ENCODE measurements around the gene AGAP1.

The AGAP1 gene

GRCh38 chr2:235534678-235535422 lies 41.0 kb downstream of the AGAP1 start:
- ATAC-seq: no peak

DNA sequence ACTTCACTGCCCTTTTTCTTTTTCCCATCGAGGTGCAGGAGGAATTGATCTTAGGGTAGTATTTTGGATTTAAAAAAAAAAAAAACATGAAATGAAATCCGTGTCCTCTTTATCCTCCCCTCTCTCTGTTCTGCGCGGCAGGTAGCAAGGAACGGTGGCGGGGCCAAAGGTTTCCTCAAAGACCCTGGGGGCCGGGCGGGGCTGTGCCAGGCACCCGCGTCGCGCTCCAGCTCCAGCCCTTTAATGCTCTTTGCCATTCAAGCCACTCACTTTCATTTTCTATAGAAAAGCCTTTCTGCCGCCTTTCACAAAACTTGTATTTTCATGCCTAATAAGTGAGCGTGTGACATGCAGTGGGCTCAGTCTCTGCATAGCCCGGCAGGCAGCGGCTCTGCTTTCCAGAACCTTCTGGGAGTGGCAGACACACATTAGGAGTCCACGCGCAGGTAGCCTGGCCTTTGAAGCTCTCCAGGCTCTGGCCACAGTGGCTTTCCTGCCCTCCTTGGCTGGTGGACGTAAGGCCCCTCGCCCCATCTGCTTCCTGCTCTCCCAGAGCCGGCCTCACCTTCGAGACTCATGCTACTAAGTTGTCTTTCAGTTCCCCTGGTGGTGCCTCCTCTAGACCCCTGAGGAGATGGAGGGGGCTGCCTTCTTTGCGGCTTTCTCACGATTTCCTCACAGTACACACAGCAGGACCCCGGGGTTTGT lies 41.7 kb downstream of the AGAP1 start:
- no peak for ATAC-seq

DNA sequence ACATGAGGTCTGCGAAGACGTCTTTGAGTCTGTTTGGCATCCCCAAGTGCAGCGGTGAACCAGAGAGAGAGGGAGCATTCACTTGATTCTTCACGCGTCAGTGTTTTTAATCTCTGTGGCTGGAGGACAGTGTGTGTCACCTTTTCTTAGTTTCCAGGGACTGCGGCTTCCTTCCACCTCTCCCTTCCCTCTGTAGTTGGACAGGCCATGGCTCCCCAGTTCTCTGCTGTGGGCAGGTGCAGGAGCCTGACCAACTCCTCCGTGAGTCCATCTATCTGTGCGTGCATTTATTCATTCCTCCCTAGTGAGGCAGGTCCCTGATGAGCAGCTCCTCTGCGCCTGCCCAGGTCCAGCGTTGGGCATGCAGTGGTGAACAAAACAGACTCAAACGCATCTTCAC lies 42.9 kb downstream of the AGAP1 start:
- ATAC-seq: no peak

GRCh38 chr2:235537186-235537585 lies 43.3 kb downstream of the AGAP1 start:
- no peak for ATAC-seq

DNA sequence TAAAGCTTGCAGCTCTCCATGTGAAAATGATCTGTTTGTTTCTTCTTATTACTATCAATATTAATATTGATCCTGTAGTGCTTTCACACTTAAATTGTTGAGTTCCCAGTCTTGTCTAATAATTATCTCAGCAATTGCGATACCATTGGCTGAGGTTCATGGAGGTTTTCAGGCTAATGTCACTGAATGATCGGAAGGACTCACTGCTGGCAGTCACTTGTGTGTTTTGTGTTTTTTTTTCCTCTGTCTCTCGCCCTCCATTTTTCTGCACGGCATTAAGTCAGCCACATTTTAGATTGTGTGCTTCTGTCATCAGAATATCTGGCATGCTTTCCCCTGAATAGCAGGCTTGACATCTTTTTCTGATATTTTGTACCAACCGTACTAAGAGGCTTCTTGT lies 43.7 kb downstream of the AGAP1 start:
- ATAC-seq: no peak

GRCh38 chr2:235538144-235538639 lies 44.3 kb downstream of the AGAP1 start:
- ATAC-seq: no peak

DNA sequence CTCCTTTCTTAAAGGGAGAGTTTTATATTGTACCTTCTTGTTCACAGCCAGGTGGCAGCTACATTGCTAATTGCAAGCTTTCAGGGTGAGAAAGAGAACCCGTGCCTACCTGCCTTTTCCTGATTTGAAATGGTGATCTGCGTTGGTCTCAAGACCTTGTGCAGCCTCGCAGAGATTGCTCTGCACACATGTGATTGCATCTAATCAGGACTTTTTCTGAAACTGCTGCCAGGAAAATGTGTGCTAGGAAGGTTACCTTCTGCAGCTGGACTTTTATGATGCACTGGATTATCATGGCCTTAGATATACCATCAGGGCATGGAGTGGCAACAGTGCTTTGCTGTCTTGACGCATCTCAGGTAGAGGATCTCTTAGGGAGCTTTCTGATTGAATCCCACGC lies 45.1 kb downstream of the AGAP1 start:
- ATAC-seq: no peak

DNA sequence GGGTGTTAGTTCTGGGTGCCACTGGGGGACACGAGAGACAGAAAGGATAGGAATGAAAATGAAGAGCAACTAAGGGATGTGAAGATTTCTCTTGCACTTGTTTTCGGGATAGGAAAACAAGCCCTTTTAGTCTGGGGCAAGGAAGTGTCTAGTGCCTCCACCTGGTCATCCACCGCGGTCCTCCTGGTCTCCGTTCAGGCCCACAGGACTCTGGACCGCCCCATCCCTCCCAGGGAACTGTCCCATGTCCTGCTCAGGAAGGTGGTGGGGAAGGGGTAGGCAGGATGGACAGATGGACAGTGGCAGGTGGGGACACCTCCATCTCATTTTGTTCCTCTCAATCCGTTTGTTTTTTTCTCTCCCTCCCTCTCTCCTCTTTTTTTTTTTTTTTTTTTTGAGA lies 45.9 kb downstream of the AGAP1 start:
- ATAC-seq: no peak

DNA sequence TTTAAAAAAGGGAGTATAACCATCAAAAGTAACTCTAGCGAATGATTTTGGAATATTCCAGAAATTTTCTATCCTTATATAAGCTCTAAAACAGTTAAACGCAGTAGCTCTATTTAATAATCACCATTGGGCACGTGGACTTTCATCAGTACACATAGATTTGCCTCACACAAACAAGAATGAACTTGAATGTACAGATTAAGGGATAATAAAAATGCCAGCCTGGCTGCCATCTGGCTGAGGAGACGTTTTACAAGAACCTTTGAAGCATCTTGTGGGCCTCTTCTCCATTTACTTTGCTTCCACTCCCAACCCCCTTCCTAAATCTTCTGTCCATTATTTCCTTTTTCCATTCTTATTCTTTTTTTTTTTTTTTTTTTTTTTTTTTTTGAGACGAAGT lies 47.2 kb downstream of the AGAP1 start:
- no peak for ATAC-seq

DNA sequence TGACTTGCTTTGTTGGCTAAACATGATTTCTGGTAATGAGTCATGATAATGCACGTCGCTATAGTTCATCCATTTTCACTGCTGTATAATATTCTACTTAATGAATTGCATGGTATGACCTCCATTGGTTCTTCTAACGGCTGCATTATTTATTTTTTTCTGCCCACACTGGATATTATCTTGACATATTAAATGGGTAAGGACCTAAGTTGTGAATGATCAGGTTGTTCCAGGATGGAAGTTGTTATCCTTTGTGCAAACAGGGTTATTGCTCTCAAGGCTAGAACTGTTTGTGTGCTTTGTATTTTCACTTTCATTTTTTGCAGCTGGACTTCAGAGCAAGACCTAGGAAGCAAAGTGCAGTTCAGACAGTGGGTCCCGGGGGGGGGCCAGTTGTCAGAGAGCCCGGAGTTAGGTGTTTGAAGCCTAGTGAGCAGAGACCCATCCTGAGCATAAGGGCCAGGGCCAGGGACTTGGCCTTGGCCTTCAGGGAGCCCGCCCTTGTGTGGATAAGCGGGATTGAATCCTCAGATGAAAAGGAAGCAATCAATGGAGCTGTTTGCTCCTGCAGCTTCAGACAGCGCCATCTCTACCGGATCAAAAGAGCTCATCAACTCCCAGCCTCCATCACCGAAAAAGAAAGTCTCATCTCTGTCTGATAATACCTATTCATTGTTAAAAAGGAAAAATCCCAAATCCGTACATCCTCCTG lies 48.2 kb downstream of the AGAP1 start:
- no peak for ATAC-seq

DNA sequence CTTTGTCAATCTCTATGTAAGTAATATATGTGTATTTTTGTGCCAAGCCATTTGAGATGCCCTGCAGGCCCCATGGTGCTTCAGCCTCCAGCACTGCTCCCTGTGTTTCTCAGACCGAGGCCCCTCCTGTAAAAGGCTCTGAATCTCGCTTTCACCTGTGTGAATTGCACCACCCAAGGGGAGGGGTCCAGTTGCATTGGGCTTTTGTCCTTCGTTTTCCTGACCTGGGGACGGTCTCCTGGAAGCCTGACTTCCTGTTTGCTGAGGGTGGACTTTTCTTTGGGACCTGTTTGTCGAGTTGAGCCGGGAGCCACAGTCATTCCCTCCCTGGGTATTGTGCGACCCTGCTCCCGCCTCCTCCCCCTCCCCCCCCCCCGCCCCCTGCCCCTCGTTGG lies 48.9 kb downstream of the AGAP1 start:
- no peak for ATAC-seq

- no peak for ATAC-seq
These were observed 49.4 kb downstream of the AGAP1 start for GRCh38 chr2:235543128-235543750.

- ATAC-seq: no peak
These were observed 50.2 kb downstream of the AGAP1 start for GRCh38 chr2:235543851-235544688.

DNA sequence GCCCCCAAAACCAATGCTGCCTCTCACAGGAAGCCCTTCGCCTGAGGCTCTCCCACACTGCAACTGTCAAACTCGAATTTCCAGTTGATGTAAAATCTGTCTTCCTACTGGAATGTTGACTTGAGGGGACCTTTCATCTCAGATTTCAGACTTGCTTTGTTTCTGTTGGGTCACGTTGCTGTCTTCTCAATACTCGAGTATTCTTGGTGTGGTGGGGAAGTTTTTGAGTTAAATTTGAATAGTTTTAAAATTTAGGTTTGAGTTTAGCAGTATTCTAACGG lies 50.8 kb downstream of the AGAP1 start:
- no peak for ATAC-seq

- no peak for ATAC-seq
These were observed 51.7 kb downstream of the AGAP1 start for GRCh38 chr2:235545339-235546150.

DNA sequence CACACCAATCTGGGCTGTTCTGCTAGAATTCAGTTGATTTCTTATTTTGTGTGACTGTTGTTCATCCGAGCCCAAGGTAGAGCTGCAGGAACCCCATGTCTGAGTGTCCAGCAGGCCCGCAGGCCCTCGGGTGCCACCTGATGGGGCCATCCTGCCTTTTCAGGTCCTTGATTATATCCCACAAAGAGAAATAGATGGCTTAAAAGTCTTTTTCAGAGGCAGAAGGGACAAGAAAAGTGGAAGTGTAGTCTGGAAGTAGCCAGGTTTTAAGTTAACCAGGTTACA lies 52.2 kb downstream of the AGAP1 start:
- ATAC-seq: no peak

DNA sequence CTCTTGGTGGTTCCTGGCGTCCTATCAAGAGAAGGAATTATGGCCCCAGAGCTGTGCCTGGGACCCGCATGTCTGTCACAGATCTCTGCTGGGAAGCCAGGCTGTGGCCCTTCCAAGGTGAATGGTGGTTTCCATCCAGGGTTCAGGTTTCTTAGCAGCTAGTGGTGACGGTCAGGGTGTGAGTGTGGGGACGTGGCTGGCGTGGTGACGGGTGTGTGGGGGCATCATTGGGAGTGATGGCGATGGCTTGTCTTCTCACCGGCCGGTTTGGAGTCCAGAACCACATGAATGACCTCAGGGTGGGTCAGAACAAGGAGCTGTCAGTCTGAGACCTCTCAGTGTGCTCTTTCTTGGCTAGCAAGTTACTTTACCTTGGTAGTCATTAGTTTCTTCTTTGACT lies 52.6 kb downstream of the AGAP1 start:
- ATAC-seq: no peak

- no peak for ATAC-seq
These were observed 56.0 kb downstream of the AGAP1 start for GRCh38 chr2:235549735-235550377.

GRCh38 chr2:235550378-235550760 lies 56.5 kb downstream of the AGAP1 start:
- no peak for ATAC-seq

- ATAC-seq: no peak
These were observed 57.1 kb downstream of the AGAP1 start for GRCh38 chr2:235550946-235551345.

GRCh38 chr2:235551965-235552364 lies 58.1 kb downstream of the AGAP1 start:
- ATAC-seq: no peak

Data from activated CD4-positive, CD25-positive, alpha-beta regulatory T cell treated with anti-CD3 and anti-CD28 coated beads, Interleukin-2, amount 50 U/mL, for 24 hours (primary cell).